Transverse colon (tissue), 4 donors: ENCODE data around the gene PTPRE. TPM values are rescaled to one million over a fixed set of nuclear protein-coding genes. Genes with fewer than 3 reads are reported as not detected.

Experiments
- DNase-seq: peaks from one replicate; pipeline ENCODE4 v3.0.0-alpha.2; 2019
- H3K27ac ChIP-seq, 4 donors: fragments of 200-600 bp; sonication (generic); 2 replicates each; pipeline ENCODE4 v1.5.1; 2016 to 2018; ENCODE audit warnings: inconsistent platforms in 4 of 4
- H3K27me3 ChIP-seq: fragments of 200-600 bp; sonication (generic); 2 replicates; pipeline ENCODE4 v1.5.1; 2017; ENCODE audit warnings: inconsistent platforms
- H3K36me3 ChIP-seq, 4 donors: fragments of 200-600 bp; sonication (generic); 2 replicates each; pipeline ENCODE4 v1.5.1; 2017 to 2019; ENCODE audit warnings: inconsistent platforms in 4 of 4
- H3K4me1 ChIP-seq, 4 donors: fragments of 200-600 bp; sonication (generic); 2 replicates each; pipeline ENCODE4 v1.5.1; 2017 to 2020; ENCODE audit warnings: inconsistent platforms in 4 of 4
- H3K4me3 ChIP-seq, 4 donors: fragments of 200-600 bp; sonication (generic); 1 replicate in 1 of 4; 2 replicates in 3 of 4; pipeline versions ENCODE4 v1.5.1 to v1.6.1; 2017 to 2019; ENCODE audit warnings: inconsistent platforms in 4 of 4
- H3K9me3 ChIP-seq, 2 donors: fragments of 200-600 bp; sonication (generic); 2 replicates each; pipeline ENCODE4 v1.5.1; 2017 to 2019; ENCODE audit warnings: inconsistent platforms in 2 of 2
- EP300 ChIP-seq: sonication (generic); formaldehyde crosslinking; IDR thresholded peaks from one replicate; pipeline ENCODE4 v1.6.1; 2017; ENCODE audit warnings: antibody characterized with exemption, low read depth
- POLR2A ChIP-seq: fragments of 450-650 bp; IDR thresholded peaks from one replicate; pipeline ENCODE4 v1.6.1; 2016; ENCODE audit warnings: antibody characterized with exemption, mild to moderate bottlenecking, moderate library complexity
- POLR2AphosphoS5 ChIP-seq, 3 donors: sonication (generic); formaldehyde crosslinking; IDR thresholded peaks; one replicate each; pipeline ENCODE4 v1.6.1; 2016; ENCODE audit warnings: antibody characterized with exemption in 3 of 3
- WGBS, 2 donors: methylation state at CpG; one replicate each; pipeline ENCODE4 v1.1.5; 2018; ENCODE audit warnings: low coverage in 1 of 2; 5-methylcytosine and 5-hydroxymethylcytosine counted together
- in situ Hi-C, 4 donors: fragments of 200-750 bp; cut with MboI; loops; one replicate each; pipeline versions ENCODE4 v1.15.0 to v1.15.1; 2017; ENCODE audit warnings: low sequenced_read_pairs in 3 of 4, low pct_ligation_motif_present in 1 of 4, low pct_unique_long_range_greater_than_20kb in 1 of 4
- intact Hi-C: fragments of 100-400 bp; cut with DNase I; formaldehyde crosslinking; loops from one replicate; pipeline ENCODE4 v1.15.1; 2023; ENCODE audit warnings: low total_unique reads
- total RNA-seq, 4 donors: library from RNA; depleted of rRNA; stranded (reverse); fragments of >200 nt; gene quantifications; one replicate each; pipeline ENCODE4 v1.1.0, GENCODE V29; 2016
- TF ChIP-seq, protein P1 (sequence below), 5 experiments: fragments of 200-600 bp in 3 of 5; fragments of 450-650 bp in 2 of 5; sonication (generic) in 3 of 5; IDR thresholded peaks; 1 replicate in 2 of 5; 2 replicates in 3 of 5; pipeline ENCODE4 v1.5.1; 2016 to 2017; ENCODE audit warnings: antibody characterized with exemption in 5 of 5, inconsistent platforms in 3 of 5, mild to moderate bottlenecking in 2 of 5, moderate library complexity in 1 of 5

The PTPRE gene
- total RNA-seq, 4 donors from 2014 or later, result 25.7 to 43.6 (median 26.7) TPM

DNA sequence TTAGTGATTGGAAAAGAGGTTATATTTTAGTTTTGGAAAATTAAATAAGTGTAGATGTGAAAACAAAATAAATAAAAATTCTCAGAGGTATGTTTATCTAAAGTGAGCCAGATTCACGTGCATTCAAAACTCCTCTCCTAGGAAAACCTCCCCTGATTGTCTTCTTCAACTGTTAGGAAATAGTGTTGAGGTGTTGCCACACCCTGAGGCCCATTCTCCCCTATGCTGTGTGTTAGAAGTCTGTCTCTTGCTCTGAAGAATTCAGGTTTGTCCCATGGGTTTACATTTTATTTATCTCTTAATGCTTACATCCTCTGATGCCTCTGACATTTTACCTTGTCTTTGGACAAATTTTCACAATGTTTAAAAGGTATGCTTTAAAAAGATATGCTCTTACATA, 40.3 kb downstream of the PTPRE start:
- intact Hi-C loops (no loop called here), in situ Hi-C loops (no loop called here)
- TF ChIP-seq POLR2A (no peak), POLR2AphosphoS5 (IDR thresholded peaks at IDR 0.05) (no peak), EP300 (no peak)
- TF ChIP-seq, protein P1, sequence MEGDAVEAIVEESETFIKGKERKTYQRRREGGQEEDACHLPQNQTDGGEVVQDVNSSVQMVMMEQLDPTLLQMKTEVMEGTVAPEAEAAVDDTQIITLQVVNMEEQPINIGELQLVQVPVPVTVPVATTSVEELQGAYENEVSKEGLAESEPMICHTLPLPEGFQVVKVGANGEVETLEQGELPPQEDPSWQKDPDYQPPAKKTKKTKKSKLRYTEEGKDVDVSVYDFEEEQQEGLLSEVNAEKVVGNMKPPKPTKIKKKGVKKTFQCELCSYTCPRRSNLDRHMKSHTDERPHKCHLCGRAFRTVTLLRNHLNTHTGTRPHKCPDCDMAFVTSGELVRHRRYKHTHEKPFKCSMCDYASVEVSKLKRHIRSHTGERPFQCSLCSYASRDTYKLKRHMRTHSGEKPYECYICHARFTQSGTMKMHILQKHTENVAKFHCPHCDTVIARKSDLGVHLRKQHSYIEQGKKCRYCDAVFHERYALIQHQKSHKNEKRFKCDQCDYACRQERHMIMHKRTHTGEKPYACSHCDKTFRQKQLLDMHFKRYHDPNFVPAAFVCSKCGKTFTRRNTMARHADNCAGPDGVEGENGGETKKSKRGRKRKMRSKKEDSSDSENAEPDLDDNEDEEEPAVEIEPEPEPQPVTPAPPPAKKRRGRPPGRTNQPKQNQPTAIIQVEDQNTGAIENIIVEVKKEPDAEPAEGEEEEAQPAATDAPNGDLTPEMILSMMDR (IDR thresholded peaks at IDR 0.05), result no peak
- no peaks in the 10 kb centered on the region for H3K36me3 ChIP-seq
- H3K4me1 ChIP-seq, result peaks cover 0 to 17% (median 5%) of the 10 kb centered on the region in 4 donors
- no peak overlapping the region for H3K4me3 ChIP-seq
- DNase-seq, result no peak
- 46 to 50% methylated on average over 1 of the region's 1 CpG for WGBS, 2 donors
- no peaks in the 10 kb centered on the region for H3K27me3 ChIP-seq
- H3K27ac ChIP-seq, result no peak overlapping the region
- no peaks in the 10 kb centered on the region for H3K9me3 ChIP-seq

DNA sequence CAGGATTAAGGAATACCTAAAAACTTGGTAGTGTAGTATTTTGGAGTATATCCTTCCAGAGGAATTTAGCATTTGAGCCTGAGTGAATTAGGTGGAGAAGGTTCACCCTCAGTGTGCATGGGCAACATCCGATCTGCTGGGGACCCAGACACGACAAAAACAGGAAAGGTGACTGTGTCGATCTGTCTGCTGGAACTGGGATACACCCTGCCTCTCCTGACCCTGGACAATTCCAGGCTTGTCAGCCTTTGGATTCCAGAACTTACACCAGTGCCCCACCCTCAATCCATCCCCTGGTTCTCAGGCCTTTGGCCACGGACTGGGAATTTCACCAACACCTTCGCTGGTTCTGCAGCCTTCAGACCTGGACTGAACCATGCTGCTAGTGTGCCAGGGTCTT, 41.9 kb downstream of the PTPRE start:
- Histone ChIP-seq H3K27me3 (no peaks in the 10 kb centered on the region), H3K9me3 (no peaks in the 10 kb centered on the region), H3K4me3 (no peak overlapping the region), H3K36me3 (no peaks in the 10 kb centered on the region), H3K27ac (no peak overlapping the region), H3K4me1 (peaks cover 0 to 11% (median 5%) of the 10 kb centered on the region in 4 donors)
- WGBS, 2 donors, result 89% methylated on average over 5 of the region's 5 CpGs; no CpG with 5 or more reads in 1 of the 2 donors
- no peak for TF ChIP-seq EP300
- TF ChIP-seq, protein P1 (IDR thresholded peaks at IDR 0.05), result no peak
- TF ChIP-seq POLR2A, result no peak
- TF ChIP-seq POLR2AphosphoS5 (IDR thresholded peaks at IDR 0.05), result no peak
- intact Hi-C loops, result no loop called here
- no peak for DNase-seq
- in situ Hi-C loops, result no loop called here

DNA sequence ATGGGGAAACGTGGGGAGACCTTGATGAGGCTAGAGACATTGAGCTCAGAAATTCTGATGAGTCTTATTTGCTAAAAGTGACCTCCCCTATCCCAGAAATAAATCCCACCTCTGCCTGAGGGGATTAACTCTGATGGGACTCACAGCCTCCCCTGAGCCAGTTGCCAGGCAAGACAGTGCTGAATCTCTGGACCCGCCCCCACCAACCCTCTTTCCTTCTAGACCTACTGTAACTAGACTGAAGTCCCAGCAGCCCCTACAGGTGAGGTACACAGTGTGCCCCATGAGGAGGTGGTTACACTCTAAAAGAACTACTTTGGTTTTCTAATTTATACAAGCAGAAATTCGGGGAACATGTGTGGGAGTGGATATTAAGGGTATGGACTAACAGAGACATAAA, 42.9 kb downstream of the PTPRE start:
- Histone ChIP-seq H3K4me1 (peaks cover 0 to 11% (median 5%) of the 10 kb centered on the region in 4 donors), H3K4me3 (no peak overlapping the region), H3K27ac (no peak overlapping the region), H3K36me3 (no peaks in the 10 kb centered on the region), H3K27me3 (no peaks in the 10 kb centered on the region), H3K9me3 (no peaks in the 10 kb centered on the region)
- DNase-seq, result no peak
- WGBS, 2 donors, result 83 to 89% methylated on average over 1 to 3 of the region's 3 CpGs
- TF ChIP-seq POLR2A, result no peak
- TF ChIP-seq POLR2AphosphoS5 (IDR thresholded peaks at IDR 0.05), result no peak
- no peak for TF ChIP-seq EP300
- TF ChIP-seq, protein P1 (IDR thresholded peaks at IDR 0.05), result no peak
- in situ Hi-C loops, result no loop called here
- intact Hi-C loops, result no loop called here

DNA sequence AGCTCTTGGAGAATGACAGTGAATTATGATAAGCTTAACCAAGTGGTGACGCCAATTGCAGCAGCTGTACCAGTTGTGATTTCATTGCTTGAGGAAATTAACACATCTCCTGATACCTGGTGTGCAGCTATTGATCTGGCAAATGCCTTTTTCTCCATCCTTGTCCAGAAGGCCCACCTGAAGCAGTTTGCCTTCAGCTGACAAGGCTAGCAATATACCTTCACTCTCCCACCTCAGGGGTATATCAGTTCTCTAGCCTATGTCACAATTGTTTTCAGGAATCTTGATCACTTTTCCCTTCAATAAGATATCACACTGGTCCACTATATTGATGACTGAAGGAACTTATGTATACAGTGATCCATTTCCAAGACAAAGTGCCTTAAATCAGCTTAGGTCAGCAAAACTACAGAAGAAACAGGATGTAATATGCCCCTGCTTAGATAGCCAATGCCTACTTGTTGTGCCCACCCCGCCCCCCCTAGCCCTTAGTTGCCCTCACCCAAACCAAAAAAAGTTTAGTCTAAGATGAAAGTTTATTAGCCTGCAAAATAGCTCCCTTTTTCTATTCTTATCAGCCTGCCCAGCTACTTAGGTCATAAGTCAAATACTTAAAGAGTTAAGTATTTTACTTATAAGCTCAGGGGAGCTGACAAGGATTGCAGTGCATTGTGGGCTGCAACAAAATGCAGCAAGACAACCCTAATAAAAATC, 45.1 kb downstream of the PTPRE start:
- no peak overlapping the region for H3K4me3 ChIP-seq
- TF ChIP-seq POLR2AphosphoS5 (IDR thresholded peaks at IDR 0.05) (no peak), EP300 (no peak), POLR2A (no peak)
- TF ChIP-seq, protein P1 (IDR thresholded peaks at IDR 0.05), result no peak
- H3K36me3 ChIP-seq, result no peaks in the 10 kb centered on the region
- in situ Hi-C loops (no loop called here), intact Hi-C loops (no loop called here)
- DNase-seq, result no peak
- H3K27ac ChIP-seq, result no peak overlapping the region
- no peaks in the 10 kb centered on the region for H3K4me1 ChIP-seq
- WGBS, 2 donors, result 75 to 94% methylated on average over 2 of the region's 2 CpGs
- H3K27me3 ChIP-seq, result no peaks in the 10 kb centered on the region
- no peaks in the 10 kb centered on the region for H3K9me3 ChIP-seq
